HG02943 (cell line): ENCODE measurements around the gene TMEM237.
"Not testable (repeated sequence)": the region's sequence is repeated elsewhere in the genome, so short reads cannot be mapped to it uniquely, and the experiment has no call there.

Experiments used
- ATAC-seq: cut with Tn5 transposase; IDR thresholded peaks from one replicate; pipeline ENCODE4 v1.9.1; 2021; ENCODE audit warnings: mild to moderate bottlenecking, low read depth, moderate library complexity; ENCODE audit not compliant: unreplicated experiment

TMEM237 gene

GRCh38 chr2:201643216-201643890 is at the start of gene TMEM237:
Gene TMEM237, minus strand, starts transcription at chr2:201643503. Its CDS starts 103 bp downstream, at chr2:201643400.
- peak; percentile 41 for ATAC-seq

GRCh38 chr2:201685156-201685555 is 41.9 kb upstream of the TMEM237 start:
- ATAC-seq = no peak

- no peak for ATAC-seq
These were observed 37.4 kb upstream of the TMEM237 start for GRCh38 chr2:201680743-201681142.

GRCh38 chr2:201678401-201678800 is 35.1 kb upstream of the TMEM237 start:
- ATAC-seq = no peak

- no peak for ATAC-seq
These were observed 32.2 kb upstream of the TMEM237 start for GRCh38 chr2:201675454-201675853.

- ATAC-seq = no peak
These were observed 31.5 kb upstream of the TMEM237 start for GRCh38 chr2:201674794-201675193.

- no peak for ATAC-seq
These were observed 31.0 kb upstream of the TMEM237 start for GRCh38 chr2:201674298-201674697.

GRCh38 chr2:201673546-201673945 is 30.2 kb upstream of the TMEM237 start:
- ATAC-seq = no peak

GRCh38 chr2:201671205-201671604 is 27.9 kb upstream of the TMEM237 start:
- ATAC-seq = not testable (repeated sequence)

GRCh38 chr2:201669865-201670264 is 26.6 kb upstream of the TMEM237 start:
- no peak for ATAC-seq

- ATAC-seq = no peak
These were observed 25.2 kb upstream of the TMEM237 start for GRCh38 chr2:201668402-201668910.

- ATAC-seq = no peak
These were observed 21.0 kb upstream of the TMEM237 start for GRCh38 chr2:201664334-201664733.

GRCh38 chr2:201661366-201661765 is 18.1 kb upstream of the TMEM237 start:
- ATAC-seq = no peak

GRCh38 chr2:201660293-201660895 is 17.1 kb upstream of the TMEM237 start:
- ATAC-seq = no peak

- no peak for ATAC-seq
These were observed 13.4 kb upstream of the TMEM237 start for GRCh38 chr2:201656740-201657139.

GRCh38 chr2:201656102-201656501 is 12.8 kb upstream of the TMEM237 start:
- ATAC-seq = no peak

GRCh38 chr2:201654616-201655384 is 11.5 kb upstream of the TMEM237 start:
- no peak for ATAC-seq

GRCh38 chr2:201653221-201653620 is 9.9 kb upstream of the TMEM237 start:
- no peak for ATAC-seq

GRCh38 chr2:201649442-201649841 is 6.1 kb upstream of the TMEM237 start:
- ATAC-seq = no peak

- ATAC-seq = no peak
These were observed 4.1 kb upstream of the TMEM237 start for GRCh38 chr2:201647431-201647830.

- no peak for ATAC-seq
These were observed 698 bp upstream of the TMEM237 start for GRCh38 chr2:201644001-201644400.
